ENCODE results near the gene BRI3BP.
"Not testable (repeated sequence)": the region's sequence is repeated elsewhere in the genome, so short reads cannot be mapped to it uniquely, and the experiment has no call there.

Gene BRI3BP

GRCh38 chr12:125061229-125061628, 67.8 kb downstream of the BRI3BP start:
- H3K79me2 ChIP-seq, result no peaks in the 10 kb centered on the region
- H3K9ac ChIP-seq, result no peak overlapping the region
- H3K4me1 ChIP-seq, result no peaks in the 10 kb centered on the region
- TF ChIP-seq CTCF (IDR thresholded peaks at IDR 0.05), result no peak
- no peaks in the 10 kb centered on the region for H3K9me3 ChIP-seq (ENCODE audit: control insufficient read depth, low read length)
- no peak overlapping the region for H3K27ac ChIP-seq
- no peaks in the 10 kb centered on the region for H3K27me3 ChIP-seq (ENCODE audit: control insufficient read depth, insufficient read depth, low read length)
- H2AFZ ChIP-seq, result no peak overlapping the region
- H3K4me2 ChIP-seq (ENCODE audit: low read length), result no peak overlapping the region
- no peaks in the 10 kb centered on the region for H3K36me3 ChIP-seq (ENCODE audit: control insufficient read depth, insufficient read depth, low read length)
- no peak overlapping the region for H3K4me3 ChIP-seq (ENCODE audit: low read depth, low read length)

DNA sequence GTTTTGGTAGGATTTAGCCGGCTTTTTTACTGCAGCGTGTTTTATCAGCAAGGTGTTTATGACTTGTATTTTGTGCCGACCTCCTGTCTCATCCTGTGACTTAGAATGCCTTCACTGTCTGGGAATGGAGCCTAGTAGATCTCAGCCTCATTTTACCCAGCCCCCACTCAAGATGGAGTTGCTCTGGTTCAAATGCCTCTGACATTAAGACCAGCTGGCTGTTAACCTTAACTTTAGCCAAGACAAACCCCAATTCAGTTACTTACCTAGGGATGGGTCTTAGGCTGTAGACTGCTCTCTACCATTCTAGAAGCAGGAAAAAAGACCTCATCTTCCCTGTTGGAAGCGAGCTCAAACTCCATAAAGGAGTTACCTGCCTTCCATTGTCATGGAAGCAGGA, 70.1 kb downstream of the BRI3BP start:
- not testable (repeated sequence) for H3K4me3 ChIP-seq (ENCODE audit: low read depth, low read length); H3K4me2 ChIP-seq (ENCODE audit: low read length); H2AFZ ChIP-seq; H3K36me3 ChIP-seq (ENCODE audit: control insufficient read depth, insufficient read depth, low read length); H3K79me2 ChIP-seq; H3K27ac ChIP-seq; H3K9ac ChIP-seq; H3K27me3 ChIP-seq (ENCODE audit: control insufficient read depth, insufficient read depth, low read length); H3K4me1 ChIP-seq; H3K9me3 ChIP-seq (ENCODE audit: control insufficient read depth, low read length)

GRCh38 chr12:125064492-125064891, 71.0 kb downstream of the BRI3BP start:
- no peak overlapping the region for H3K4me2 ChIP-seq (ENCODE audit: low read length)
- H3K9ac ChIP-seq, result no peak overlapping the region
- peaks cover 2% of the 10 kb centered on the region for H3K79me2 ChIP-seq
- TF ChIP-seq CTCF (IDR thresholded peaks at IDR 0.05), result no peak
- no peaks in the 10 kb centered on the region for H3K4me1 ChIP-seq
- peak overlapping the region; percentile 94 for H2AFZ ChIP-seq
- H3K36me3 ChIP-seq (ENCODE audit: control insufficient read depth, insufficient read depth, low read length), result no peaks in the 10 kb centered on the region
- H3K9me3 ChIP-seq (ENCODE audit: control insufficient read depth, low read length), result no peaks in the 10 kb centered on the region
- H3K4me3 ChIP-seq (ENCODE audit: low read depth, low read length), result peak overlapping the region; percentile 70
- H3K27me3 ChIP-seq (ENCODE audit: control insufficient read depth, insufficient read depth, low read length), result no peaks in the 10 kb centered on the region
- H3K27ac ChIP-seq, result no peak overlapping the region

- no peaks in the 10 kb centered on the region for H3K4me1 ChIP-seq
- peak within 1 kb of the TSS; percentile 94 for H2AFZ ChIP-seq
- peak within 1 kb of the TSS; percentile 70 for H3K4me3 ChIP-seq (ENCODE audit: low read depth, low read length)
- H3K36me3 ChIP-seq (ENCODE audit: control insufficient read depth, insufficient read depth, low read length), result no peaks in the 10 kb centered on the region
- H3K9me3 ChIP-seq (ENCODE audit: control insufficient read depth, low read length), result no peaks in the 10 kb centered on the region
- no peak within 1 kb of the TSS for H3K27ac ChIP-seq
- TF ChIP-seq CTCF (IDR thresholded peaks at IDR 0.05), result no peak
- H3K79me2 ChIP-seq, result peaks cover 2% of the 10 kb centered on the region
- H3K4me2 ChIP-seq (ENCODE audit: low read length), result peak within 1 kb of the TSS; percentile 84
- no peaks in the 10 kb centered on the region for H3K27me3 ChIP-seq (ENCODE audit: control insufficient read depth, insufficient read depth, low read length)
- H3K9ac ChIP-seq, result peak within 1 kb of the TSS; percentile 81
Observed at GRCh38 chr12:125065021-125065918, 71.8 kb downstream of the BRI3BP start, which contains the start of gene AACS. Gene AACS (plus strand): TSS chr12:125065435. CDS start chr12:125065585, 150 bp downstream.

- Histone ChIP-seq H3K4me1 (no peaks in the 10 kb centered on the region), H2AFZ (peak overlapping the region; percentile 94), H3K27me3 (ENCODE audit: control insufficient read depth, insufficient read depth, low read length) (no peaks in the 10 kb centered on the region), H3K4me3 (ENCODE audit: low read depth, low read length) (peak overlapping the region; percentile 70), H3K36me3 (ENCODE audit: control insufficient read depth, insufficient read depth, low read length) (no peaks in the 10 kb centered on the region), H3K9me3 (ENCODE audit: control insufficient read depth, low read length) (no peaks in the 10 kb centered on the region), H3K4me2 (ENCODE audit: low read length) (peak overlapping the region; percentile 84), H3K79me2 (peaks cover 2% of the 10 kb centered on the region), H3K9ac (peak overlapping the region; percentile 81), H3K27ac (no peak overlapping the region)
- TF ChIP-seq CTCF (IDR thresholded peaks at IDR 0.05), result no peak
Observed at GRCh38 chr12:125065919-125066570, 72.6 kb downstream of the BRI3BP start.
